Measurements from ENCODE around the gene APOLD1.

DNA sequence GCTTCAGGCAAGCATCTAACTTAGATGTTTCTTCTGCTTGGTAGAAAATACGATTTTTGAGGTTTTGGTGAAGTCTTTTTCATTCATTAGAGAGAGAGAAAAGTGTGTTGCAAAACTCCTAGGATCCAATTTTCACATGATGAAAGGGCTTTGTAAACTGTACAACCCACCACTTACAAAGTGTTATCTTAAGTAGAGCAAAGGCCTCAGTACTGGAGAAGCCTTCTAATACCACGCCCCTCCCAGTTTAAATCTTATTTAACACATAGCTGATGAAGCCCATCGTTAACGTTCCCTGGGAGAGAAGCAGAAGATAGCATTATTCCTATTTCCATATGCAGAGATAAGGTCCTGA is 869 bp downstream of the APOLD1 start:
- TF ChIP-seq, protein P1, sequence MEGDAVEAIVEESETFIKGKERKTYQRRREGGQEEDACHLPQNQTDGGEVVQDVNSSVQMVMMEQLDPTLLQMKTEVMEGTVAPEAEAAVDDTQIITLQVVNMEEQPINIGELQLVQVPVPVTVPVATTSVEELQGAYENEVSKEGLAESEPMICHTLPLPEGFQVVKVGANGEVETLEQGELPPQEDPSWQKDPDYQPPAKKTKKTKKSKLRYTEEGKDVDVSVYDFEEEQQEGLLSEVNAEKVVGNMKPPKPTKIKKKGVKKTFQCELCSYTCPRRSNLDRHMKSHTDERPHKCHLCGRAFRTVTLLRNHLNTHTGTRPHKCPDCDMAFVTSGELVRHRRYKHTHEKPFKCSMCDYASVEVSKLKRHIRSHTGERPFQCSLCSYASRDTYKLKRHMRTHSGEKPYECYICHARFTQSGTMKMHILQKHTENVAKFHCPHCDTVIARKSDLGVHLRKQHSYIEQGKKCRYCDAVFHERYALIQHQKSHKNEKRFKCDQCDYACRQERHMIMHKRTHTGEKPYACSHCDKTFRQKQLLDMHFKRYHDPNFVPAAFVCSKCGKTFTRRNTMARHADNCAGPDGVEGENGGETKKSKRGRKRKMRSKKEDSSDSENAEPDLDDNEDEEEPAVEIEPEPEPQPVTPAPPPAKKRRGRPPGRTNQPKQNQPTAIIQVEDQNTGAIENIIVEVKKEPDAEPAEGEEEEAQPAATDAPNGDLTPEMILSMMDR (IDR thresholded peaks at IDR 0.05) = no peak
- TF ChIP-seq POLR2A (IDR thresholded peaks at IDR 0.05) = no peak
